HFF-Myc (cell line): ENCODE data around the gene SS18L1.

Source experiments
- DNase-seq: peaks from one replicate; pipeline ENCODE4 v3.0.0-alpha.2; 2011; ENCODE audit warnings: low read depth; ENCODE audit errors: extremely low read depth
- H3K4me3 ChIP-seq: replicated peaks from 2 replicates; pipeline ENCODE4 v1.5.1; 2011; ENCODE audit warnings: low read depth, mild to moderate bottlenecking, control low read depth, low read length
- CTCF ChIP-seq: IDR thresholded peaks from 2 replicates; pipeline ENCODE4 v1.5.1; 2012; ENCODE audit warnings: mild to moderate bottlenecking, low read depth, low read length, control low read depth; ENCODE audit errors: missing control alignments

SS18L1 gene

GRCh38 chr20:62143081-62143956 lies at the start of gene SS18L1, which contains the start of gene PSMA7:
TSS of gene SS18L1 (plus strand) at chr20:62143769. CDS start at chr20:62143821, 52 bp downstream.
TSS of gene PSMA7 (minus strand) at chr20:62143394. CDS start at chr20:62143303, 91 bp downstream.
- no peak for DNase-seq
- TF ChIP-seq CTCF: no peak
- peak within 1 kb of the TSS; percentile 77 for H3K4me3 ChIP-seq

- H3K4me3 ChIP-seq: no peak overlapping the region
- no peak for TF ChIP-seq CTCF
- no peak for DNase-seq
Observed at GRCh38 chr20:62096421-62097380, 46.9 kb upstream of the SS18L1 start.

GRCh38 chr20:62097881-62098407 lies 45.6 kb upstream of the SS18L1 start:
- no peak overlapping the region for H3K4me3 ChIP-seq
- no peak for TF ChIP-seq CTCF
- no peak for DNase-seq

DNA sequence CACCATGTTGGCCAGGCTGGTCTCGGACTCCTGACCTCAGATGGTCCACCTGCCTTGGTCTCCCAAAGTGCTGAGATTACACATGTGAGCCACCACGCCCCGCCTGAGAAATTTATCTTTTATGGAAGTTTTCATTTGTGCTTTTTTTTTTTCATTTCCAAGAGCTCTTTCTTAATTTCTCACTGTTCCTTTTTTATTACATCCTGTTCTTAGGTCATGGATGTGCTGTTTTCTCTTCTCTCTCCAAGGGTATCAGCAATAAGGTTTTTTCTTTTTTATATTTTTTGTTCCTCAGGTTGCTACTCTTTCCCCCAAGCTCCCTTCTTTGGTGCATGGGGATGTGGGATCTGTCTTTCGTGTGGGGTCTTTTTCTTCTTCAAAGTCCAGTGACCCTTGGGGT lies 42.5 kb upstream of the SS18L1 start:
- no peak for TF ChIP-seq CTCF
- no peak overlapping the region for H3K4me3 ChIP-seq
- DNase-seq: no peak

GRCh38 chr20:62103508-62104233 lies 39.9 kb upstream of the SS18L1 start:
- TF ChIP-seq CTCF: no peak
- H3K4me3 ChIP-seq: no peak overlapping the region
- no peak for DNase-seq

GRCh38 chr20:62104234-62104789 lies 39.3 kb upstream of the SS18L1 start:
- H3K4me3 ChIP-seq: no peak overlapping the region
- TF ChIP-seq CTCF: no peak
- no peak for DNase-seq
